Measurements from ENCODE around the gene TCF12. TPM values are rescaled to one million over a fixed set of nuclear protein-coding genes. Genes with fewer than 3 reads are reported as not detected.
"Not testable (repeated sequence)": the region's sequence is repeated elsewhere in the genome, so short reads cannot be mapped to it uniquely, and the experiment has no call there.

TCF12 gene
- total RNA-seq, 1 donor from 2014 or later, result 155 TPM

- ATAC-seq; intact Hi-C loops (cut with DNase I); DNase-seq (ENCODE audit: low spot score): not testable (repeated sequence)
These were observed 179.6 kb downstream of the TCF12 start for GRCh38 chr15:57097919-57098543.

GRCh38 chr15:57098896-57099295 is 180.5 kb downstream of the TCF12 start:
- ATAC-seq (no peak), DNase-seq (ENCODE audit: low spot score) (no peak)
- intact Hi-C loops (cut with DNase I), result no loop called here

- ATAC-seq, result peak; percentile 45
- DNase-seq (ENCODE audit: low spot score), result no peak
- intact Hi-C loops (cut with DNase I), result no loop called here
These were observed 181.7 kb downstream of the TCF12 start for GRCh38 chr15:57100136-57100539.

GRCh38 chr15:57102858-57103257 is 184.4 kb downstream of the TCF12 start:
- intact Hi-C loops (cut with DNase I), result no loop called here
- ATAC-seq, result no peak
- no peak for DNase-seq (ENCODE audit: low spot score)

- no peak for DNase-seq (ENCODE audit: low spot score)
- ATAC-seq, result no peak
- intact Hi-C loops (cut with DNase I), result no loop called here
These were observed 189.9 kb downstream of the TCF12 start for GRCh38 chr15:57108296-57108695.

- DNase-seq (ENCODE audit: low spot score) (no peak), ATAC-seq (no peak)
- intact Hi-C loops (cut with DNase I), result no loop called here
These were observed 190.6 kb downstream of the TCF12 start for GRCh38 chr15:57109005-57109404.

- intact Hi-C loops (cut with DNase I), result no loop called here
- no peak for ATAC-seq
- DNase-seq (ENCODE audit: low spot score), result no peak
These were observed 192.6 kb downstream of the TCF12 start for GRCh38 chr15:57111002-57111401.

GRCh38 chr15:57112178-57112577 is 193.7 kb downstream of the TCF12 start:
- ATAC-seq, result no peak
- intact Hi-C loops (cut with DNase I), result no loop called here
- no peak for DNase-seq (ENCODE audit: low spot score)

GRCh38 chr15:57114070-57114469 is 195.6 kb downstream of the TCF12 start:
- no peak for DNase-seq (ENCODE audit: low spot score)
- ATAC-seq, result peak; percentile 42
- intact Hi-C loops (cut with DNase I), result no loop called here

- intact Hi-C loops (cut with DNase I), result no loop called here
- ATAC-seq (no peak), DNase-seq (ENCODE audit: low spot score) (no peak)
These were observed 199.8 kb downstream of the TCF12 start for GRCh38 chr15:57118013-57118799.

GRCh38 chr15:57122080-57122840 is 203.8 kb downstream of the TCF12 start:
- intact Hi-C loops (cut with DNase I), result no loop called here
- no peak for DNase-seq (ENCODE audit: low spot score)
- no peak for ATAC-seq

- intact Hi-C loops (cut with DNase I), result no loop called here
- no peak for ATAC-seq
- no peak for DNase-seq (ENCODE audit: low spot score)
These were observed 205.6 kb downstream of the TCF12 start for GRCh38 chr15:57124036-57124435.

GRCh38 chr15:57129064-57129463 is 210.6 kb downstream of the TCF12 start:
- DNase-seq (ENCODE audit: low spot score), result no peak
- intact Hi-C loops (cut with DNase I), result no loop called here
- no peak for ATAC-seq

GRCh38 chr15:57130956-57131355 is 212.5 kb downstream of the TCF12 start:
- intact Hi-C loops (cut with DNase I), result no loop called here
- DNase-seq (ENCODE audit: low spot score) (no peak), ATAC-seq (no peak)

- DNase-seq (ENCODE audit: low spot score) (no peak), ATAC-seq (peak; percentile 29)
- intact Hi-C loops (cut with DNase I), result no loop called here
These were observed 214.9 kb downstream of the TCF12 start for GRCh38 chr15:57133127-57133968.

GRCh38 chr15:57134071-57134605 is 215.7 kb downstream of the TCF12 start:
- intact Hi-C loops (cut with DNase I), result no loop called here
- no peak for DNase-seq (ENCODE audit: low spot score)
- ATAC-seq, result no peak

- no peak for ATAC-seq
- no peak for DNase-seq (ENCODE audit: low spot score)
- intact Hi-C loops (cut with DNase I), result no loop called here
These were observed 216.4 kb downstream of the TCF12 start for GRCh38 chr15:57134851-57135250.

GRCh38 chr15:57135800-57136199 is 217.4 kb downstream of the TCF12 start:
- DNase-seq (ENCODE audit: low spot score) (no peak), ATAC-seq (no peak)
- intact Hi-C loops (cut with DNase I), result no loop called here

- no peak for DNase-seq (ENCODE audit: low spot score)
- peak; percentile 78 for ATAC-seq
- intact Hi-C loops (cut with DNase I), result no loop called here
These were observed 219.9 kb downstream of the TCF12 start for GRCh38 chr15:57138349-57138788.
